Activated B cell treated with CpG ODN at 0.5 μM for 24 hours (primary cell): ENCODE data around the gene IRAK4. TPM values are rescaled to one million over a fixed set of nuclear protein-coding genes. Genes with fewer than 3 reads are reported as not detected.

Experiments
- ATAC-seq: fragments of 200-7000 bp; cut with Tn5 transposase; one replicate; pipeline ENCODE4 v1.10.0; 2021; ENCODE audit warnings: low read depth, mild to moderate bottlenecking, moderate library complexity
- CTCF ChIA-PET: fragments of 350-600 bp; sonication (Branson Sonifier 250); formaldehyde crosslinking; loops from one replicate; lab custom pipeline; 2021; ENCODE audit warnings: antibody characterized with exemption; lab: Charles Lee
- POLR2A ChIA-PET: fragments of 350-600 bp; sonication (Branson Sonifier 250); formaldehyde crosslinking; loops from one replicate; lab custom pipeline; 2021; ENCODE audit warnings: antibody characterized with exemption; lab: Charles Lee
- DNase-seq: peaks from one replicate; pipeline ENCODE4 v3.0.0; 2022
- H3K27ac Mint-ChIP-seq: one replicate; pipeline ENCODE4 v1.8.0; 2020; ENCODE audit warnings: mixed read lengths
- H3K27me3 Mint-ChIP-seq: one replicate; pipeline ENCODE4 v1.8.0; 2021; ENCODE audit warnings: mixed read lengths
- H3K36me3 Mint-ChIP-seq: one replicate; pipeline ENCODE4 v1.8.0; 2021; ENCODE audit warnings: low read depth, mixed read lengths
- H3K4me1 Mint-ChIP-seq: one replicate; pipeline ENCODE4 v1.8.0; 2021; ENCODE audit warnings: mixed read lengths
- H3K4me3 Mint-ChIP-seq: one replicate; pipeline ENCODE4 v1.8.0; 2020; ENCODE audit warnings: mild to moderate bottlenecking, mixed read lengths
- H3K9me3 Mint-ChIP-seq: one replicate; pipeline ENCODE4 v1.8.0; 2020; ENCODE audit warnings: mixed read lengths
- CTCF ChIP-seq: fragments of 200-600 bp; IDR thresholded peaks from one replicate; pipeline ENCODE4 v1.8.0; 2022; ENCODE audit warnings: antibody characterized with exemption, mild to moderate bottlenecking
- intact Hi-C: fragments of 100-400 bp; cut with micrococcal nuclease; formaldehyde crosslinking; loops from one replicate; pipeline ENCODE4 v1.15.1; 2024
- total RNA-seq: library from RNA; stranded (reverse); gene quantifications from 2 replicates; pipeline ENCODE4 v1.2.3, GENCODE V29; 2022

Gene IRAK4
- total RNA-seq, 1 donor from 2014 or later = 40.8 TPM

GRCh38 chr12:43789941-43790340 lies 31.2 kb downstream of the IRAK4 start:
- CTCF ChIA-PET = no interaction called here
- H3K4me3 Mint-ChIP-seq = no peak overlapping the region
- no peaks in the 10 kb centered on the region for H3K27me3 Mint-ChIP-seq
- DNase-seq (no peak), ATAC-seq (no peak)
- H3K27ac Mint-ChIP-seq = no peak overlapping the region
- peaks cover 5% of the 10 kb centered on the region for H3K4me1 Mint-ChIP-seq
- intact Hi-C loops = loop anchor here (2.0 kb wide), 1 partner anchor 15 kb away; no protein-coding TSS in a partner anchor
- no peak for TF ChIP-seq CTCF
- POLR2A ChIA-PET = interaction anchor here (0.6 kb wide), 1 partner anchor 17 kb away, joined by 3 read pairs; no protein-coding TSS in a partner anchor
- no peaks in the 10 kb centered on the region for H3K9me3 Mint-ChIP-seq
- peaks cover 36% of the 10 kb centered on the region for H3K36me3 Mint-ChIP-seq

- Mint-ChIP-seq H3K9me3 (no peaks in the 10 kb centered on the region), H3K4me1 (peaks cover 16% of the 10 kb centered on the region), H3K4me3 (no peak overlapping the region), H3K36me3 (peaks cover 46% of the 10 kb centered on the region), H3K27me3 (no peaks in the 10 kb centered on the region), H3K27ac (peak overlapping the region; percentile 60)
- DNase-seq = no peak
- TF ChIP-seq CTCF = no peak
- POLR2A ChIA-PET = interaction anchor here (2.2 kb wide), 1 partner anchor 10 kb away, joined by 8 read pairs; the partner anchor contains the start of gene TWF1
- ATAC-seq = no peak
- CTCF ChIA-PET = no interaction called here
- intact Hi-C loops = no loop called here
Measured at GRCh38 chr12:43795716-43796280, 37.0 kb downstream of the IRAK4 start.

- Mint-ChIP-seq H3K27me3 (no peaks in the 10 kb centered on the region), H3K27ac (no peak overlapping the region), H3K4me1 (peaks cover 16% of the 10 kb centered on the region), H3K9me3 (no peaks in the 10 kb centered on the region), H3K4me3 (no peak overlapping the region), H3K36me3 (peaks cover 53% of the 10 kb centered on the region)
- no peak for TF ChIP-seq CTCF
- ChIA-PET POLR2A (no interaction called here), CTCF (no interaction called here)
- ATAC-seq (no peak), DNase-seq (no peak)
- intact Hi-C loops = no loop called here
Measured at GRCh38 chr12:43797561-43798217, 38.9 kb downstream of the IRAK4 start.

GRCh38 chr12:43805149-43805859 lies 46.6 kb downstream of the IRAK4 start:
- Mint-ChIP-seq H3K27ac (peak overlapping the region; percentile 86), H3K36me3 (peaks cover 26% of the 10 kb centered on the region), H3K4me3 (peak overlapping the region; percentile 100), H3K9me3 (no peaks in the 10 kb centered on the region), H3K4me1 (peaks cover 31% of the 10 kb centered on the region), H3K27me3 (no peaks in the 10 kb centered on the region)
- intact Hi-C loops = loop anchor here (2.0 to 10.0 kb wide), 2 partner anchors 15 to 1571 kb away; partner anchors contain the start of gene YAF2
- ATAC-seq (no peak), DNase-seq (no peak)
- no peak for TF ChIP-seq CTCF
- ChIA-PET CTCF (interaction anchor here (2.0 to 2.2 kb wide), 2 partner anchors 29 to 78 kb away, joined by 5 read pairs; no protein-coding TSS in a partner anchor), POLR2A (interaction anchor here (0.9 to 3.7 kb wide), 12 partner anchors 9 to 67 kb away, joined by 3 to 50 read pairs (median 5); partner anchors contain the start of genes IRAK4, PUS7L and TMEM117)
